ENCODE measurements around the gene CFAP74.

CFAP74 gene

GRCh38 chr1:1880617-1881312 is 122.8 kb downstream of the CFAP74 start:
- FAIRE-seq (no peak), DNase-seq (ENCODE audit: low spot score) (no peak)

GRCh38 chr1:1879942-1880341 is 123.6 kb downstream of the CFAP74 start:
- DNase-seq (ENCODE audit: low spot score) (no peak), FAIRE-seq (no peak)

DNA sequence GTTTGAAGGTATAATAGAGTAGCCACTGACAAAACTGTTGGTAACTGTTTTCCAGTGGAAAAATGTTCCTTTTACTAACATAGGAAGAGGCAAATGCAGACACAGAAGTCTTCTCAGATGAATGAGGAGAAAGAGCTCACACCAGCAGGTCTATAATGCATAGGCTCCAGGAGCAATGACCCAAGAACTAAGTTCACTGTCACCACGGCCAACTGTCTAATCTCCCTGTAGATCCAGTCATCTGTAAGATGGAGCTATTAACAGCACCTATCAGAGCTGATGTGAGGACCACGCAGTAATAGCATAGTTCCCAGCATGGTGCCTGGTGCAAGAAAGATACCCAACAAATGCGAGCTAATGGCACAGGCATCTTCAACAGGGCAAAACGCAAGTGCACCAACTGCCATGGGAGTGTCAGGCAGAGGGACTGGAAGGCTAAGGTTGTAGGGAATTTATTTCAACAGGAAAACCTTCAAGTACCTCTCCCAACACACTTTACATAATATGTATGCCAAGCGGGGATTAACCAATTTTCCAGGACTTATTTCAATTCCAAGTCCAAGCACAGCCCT is 125.6 kb downstream of the CFAP74 start:
- DNase-seq (ENCODE audit: low spot score) (no peak), FAIRE-seq (no peak)

DNA sequence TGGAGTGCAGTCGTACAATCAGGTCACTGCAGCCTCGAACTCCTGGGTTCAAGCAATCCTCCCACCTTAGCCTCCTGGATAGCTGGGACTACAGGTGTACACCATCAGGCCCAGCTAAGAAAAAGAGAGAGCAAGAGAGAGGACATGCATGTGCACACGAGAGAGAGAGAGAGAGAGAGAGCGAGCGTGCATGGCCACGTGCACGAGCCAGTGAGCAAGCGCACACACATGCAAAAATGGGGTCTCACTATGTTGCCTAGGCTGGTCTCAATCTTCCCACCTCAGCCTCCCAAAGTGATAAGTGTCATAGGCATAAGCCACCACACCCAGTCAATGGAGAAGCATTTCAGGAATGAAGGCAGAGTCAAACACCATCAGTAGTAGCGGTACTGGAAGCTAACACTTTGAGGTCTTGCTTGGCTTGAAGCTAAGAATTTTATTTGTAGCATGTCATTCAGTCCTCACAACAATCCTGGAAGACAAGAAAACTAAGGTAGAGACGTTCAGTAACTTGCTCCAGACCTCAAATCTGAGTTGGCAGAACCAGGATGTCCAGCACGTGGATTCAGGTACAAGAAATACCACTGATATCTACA is 127.2 kb downstream of the CFAP74 start:
- FAIRE-seq (no peak), DNase-seq (ENCODE audit: low spot score) (no peak)

DNA sequence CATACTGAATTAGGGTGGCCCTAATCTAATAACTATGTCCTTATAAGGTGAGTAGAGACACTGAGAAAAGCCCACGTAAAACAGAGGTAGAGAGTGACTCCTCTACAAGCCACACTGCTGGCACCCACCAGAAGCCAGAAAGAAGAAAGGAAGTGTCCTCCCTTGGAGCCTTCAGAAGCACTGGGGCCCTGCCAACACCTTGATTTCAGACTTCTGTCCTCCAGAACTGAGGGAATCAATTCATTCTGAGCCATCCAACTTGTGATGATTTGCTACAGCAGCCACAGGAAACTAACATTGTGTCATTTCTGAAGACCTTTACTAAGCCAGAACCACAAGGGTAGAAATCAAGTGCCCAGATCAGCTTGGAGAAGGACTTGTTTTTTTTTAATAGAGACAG is 127.7 kb downstream of the CFAP74 start:
- no peak for DNase-seq (ENCODE audit: low spot score)
- no peak for FAIRE-seq

DNA sequence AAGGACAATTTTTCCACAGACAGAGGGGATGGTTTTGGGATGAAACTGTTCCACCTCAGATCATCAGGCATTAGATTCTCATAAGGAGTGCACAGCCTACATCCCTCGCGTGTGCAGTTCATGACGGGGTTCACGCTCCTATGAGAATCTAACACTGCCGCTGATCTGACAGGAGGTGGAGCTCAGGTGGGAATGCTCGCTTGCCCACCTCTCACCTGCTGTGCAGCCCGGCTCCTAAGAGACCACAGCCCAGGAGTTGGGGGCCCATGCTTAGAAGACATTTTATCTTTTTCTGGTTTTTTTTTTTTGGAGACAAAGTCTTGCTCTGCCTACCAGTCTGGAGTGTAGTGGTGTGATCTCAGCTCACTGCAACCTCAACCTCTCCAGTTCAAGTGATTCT is 128.7 kb downstream of the CFAP74 start:
- no peak for FAIRE-seq
- no peak for DNase-seq (ENCODE audit: low spot score)

- FAIRE-seq, result no peak
- DNase-seq (ENCODE audit: low spot score), result no peak
These were observed 130.4 kb downstream of the CFAP74 start for GRCh38 chr1:1873186-1873585.

GRCh38 chr1:1872329-1872994 is 131.1 kb downstream of the CFAP74 start:
- FAIRE-seq (no peak), DNase-seq (ENCODE audit: low spot score) (no peak)
